Medulla oblongata (tissue), 1 donor: Measurements from ENCODE around the gene HIVEP1.
A peak's percentile ranks its signal among the peaks of the same experiment; 100 is the strongest.

ENCODE experiments used
- DNase-seq: peaks from one replicate; pipeline ENCODE4 v3.0.0-alpha.2; 2015; ENCODE audit errors: extremely low spot score

The HIVEP1 gene

DNA sequence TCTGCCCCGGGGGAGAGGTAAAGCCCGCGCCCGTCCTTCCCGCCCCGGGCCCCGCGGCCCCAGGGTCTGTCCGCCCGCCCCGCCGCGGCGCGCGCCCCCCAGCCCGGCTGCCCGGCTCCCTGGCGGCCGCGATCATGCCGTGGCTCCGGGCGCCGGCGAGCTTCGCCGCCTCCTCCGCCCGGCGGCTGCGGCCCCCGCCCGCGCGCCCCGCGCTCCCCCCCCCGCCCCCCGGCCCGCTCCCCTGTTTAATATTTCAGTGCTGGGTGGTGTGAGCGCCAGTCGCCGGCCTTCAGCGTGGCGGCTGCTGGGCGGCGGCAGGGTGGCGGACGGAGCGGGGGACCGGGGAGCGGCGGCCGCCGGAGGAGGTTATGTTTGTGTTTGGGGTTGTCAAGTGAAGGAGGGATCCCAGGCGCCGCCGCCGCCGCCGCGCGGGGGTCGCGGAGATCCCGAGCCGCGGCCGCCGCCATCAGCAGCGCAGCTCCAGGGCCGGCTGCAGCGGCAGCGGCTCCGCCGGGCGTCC, at the start of gene HIVEP1:
Gene HIVEP1 (plus strand): TSS at position 275 of the 520 bp plus-strand sequence. CDS start 3,317 bp downstream, outside the sequence.
- peak; percentile 8 for DNase-seq

DNA sequence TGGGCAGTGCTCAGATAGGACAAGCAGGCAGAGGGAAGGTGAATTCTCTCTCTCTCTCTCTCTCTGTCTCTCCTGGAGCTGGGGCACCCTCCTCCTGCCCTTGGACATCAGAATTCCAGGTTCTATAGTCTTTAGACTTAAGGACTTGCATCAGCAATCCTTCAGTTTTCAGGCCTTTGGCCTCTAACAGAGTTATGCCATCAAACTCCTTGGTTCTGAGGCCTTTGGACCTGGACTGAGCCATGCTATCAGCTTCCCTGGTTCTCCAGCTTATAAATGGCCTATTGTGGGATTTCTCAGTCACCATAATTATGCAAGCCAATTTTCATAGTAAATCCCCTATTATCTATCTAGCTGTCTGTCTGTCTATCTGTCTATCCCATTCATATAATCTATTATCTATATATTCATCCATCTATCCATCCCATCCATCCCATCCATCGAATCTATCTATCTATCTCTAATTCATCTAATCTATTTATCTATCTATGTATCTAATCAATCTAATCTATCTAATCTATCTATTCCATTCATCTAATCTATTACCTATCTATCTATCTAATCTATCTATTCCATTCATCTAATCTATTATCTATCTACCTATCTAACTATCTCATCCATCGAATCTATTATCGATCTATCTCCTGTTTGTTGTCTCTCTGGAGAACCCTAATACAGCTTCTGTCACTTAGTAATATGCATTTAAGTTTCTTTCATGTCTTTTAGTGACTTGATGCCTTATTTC, 48.2 kb upstream of the HIVEP1 start:
- no peak for DNase-seq

DNA sequence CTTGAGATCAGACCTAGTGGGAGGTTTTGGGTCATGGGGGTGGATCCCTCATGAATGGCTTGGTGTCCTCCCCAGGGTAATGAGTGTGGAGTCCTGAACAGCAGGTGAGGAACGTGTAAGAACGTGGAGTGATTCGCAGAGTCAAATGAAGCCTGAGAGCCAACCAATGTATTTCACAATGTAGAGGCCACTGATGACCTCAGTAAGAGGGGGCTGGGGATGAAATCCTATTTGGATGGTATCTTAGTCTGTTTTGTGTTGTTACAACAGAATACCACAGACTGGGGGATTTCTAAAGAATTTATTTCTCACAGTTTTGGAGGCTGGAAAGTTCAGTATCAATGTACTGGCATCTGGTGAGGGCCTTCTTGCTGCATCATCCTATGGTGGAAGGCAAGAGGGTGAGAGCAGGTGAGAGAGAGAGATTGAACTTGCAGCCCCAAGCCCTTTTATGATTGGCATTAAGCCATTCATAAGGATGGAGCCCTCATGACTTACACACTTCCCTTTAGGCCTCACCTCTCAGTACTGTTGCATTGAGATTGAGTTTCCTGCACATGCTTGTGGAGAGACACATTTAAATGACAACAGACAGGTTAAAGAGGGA, 47.3 kb upstream of the HIVEP1 start:
- no peak for DNase-seq

DNA sequence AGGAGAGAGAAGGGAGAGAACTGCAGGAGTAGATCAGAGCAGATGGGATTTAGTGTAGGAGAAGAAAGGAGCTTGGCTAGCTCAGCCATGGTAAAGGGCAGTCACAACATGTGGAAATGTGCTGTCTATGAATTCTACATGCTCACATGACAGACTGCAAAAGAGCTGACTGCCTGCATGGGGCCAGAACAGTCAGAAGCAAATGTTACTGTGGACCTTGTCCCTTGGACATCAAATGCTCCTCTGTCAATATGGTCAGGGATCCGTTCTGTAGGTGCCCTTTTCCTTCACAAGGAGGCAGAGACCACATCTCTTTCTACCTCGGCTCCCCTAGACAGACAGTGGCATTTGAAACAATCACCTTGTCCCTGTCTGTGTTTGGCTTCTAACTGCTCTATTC, 46.6 kb upstream of the HIVEP1 start:
- no peak for DNase-seq

DNA sequence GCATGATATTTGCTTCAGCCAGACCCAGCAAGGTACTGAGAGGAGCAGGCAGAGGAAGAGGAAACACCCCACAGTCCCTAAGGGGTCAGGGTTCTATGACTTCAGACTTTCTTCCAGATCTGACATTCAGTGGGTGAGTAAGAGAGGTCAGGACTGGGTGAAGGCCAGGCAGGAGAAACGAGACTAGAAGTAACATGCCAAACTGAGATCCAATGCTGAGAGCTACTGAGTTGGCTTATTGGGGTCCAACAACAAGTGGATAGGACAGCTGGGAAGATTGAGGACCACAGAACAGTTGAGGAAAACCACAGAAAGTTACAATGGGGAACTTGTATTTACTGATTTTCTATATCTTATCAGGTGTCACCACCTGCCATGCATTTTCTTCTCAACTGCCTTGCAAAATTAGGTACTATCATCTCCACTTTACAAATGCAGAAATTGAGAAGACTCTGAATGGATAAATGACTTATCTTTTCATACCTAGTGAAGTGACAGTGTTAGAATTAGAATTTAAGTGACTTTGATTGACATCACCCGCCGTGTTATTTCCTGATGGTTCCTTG, 43.8 kb upstream of the HIVEP1 start:
- no peak for DNase-seq

DNA sequence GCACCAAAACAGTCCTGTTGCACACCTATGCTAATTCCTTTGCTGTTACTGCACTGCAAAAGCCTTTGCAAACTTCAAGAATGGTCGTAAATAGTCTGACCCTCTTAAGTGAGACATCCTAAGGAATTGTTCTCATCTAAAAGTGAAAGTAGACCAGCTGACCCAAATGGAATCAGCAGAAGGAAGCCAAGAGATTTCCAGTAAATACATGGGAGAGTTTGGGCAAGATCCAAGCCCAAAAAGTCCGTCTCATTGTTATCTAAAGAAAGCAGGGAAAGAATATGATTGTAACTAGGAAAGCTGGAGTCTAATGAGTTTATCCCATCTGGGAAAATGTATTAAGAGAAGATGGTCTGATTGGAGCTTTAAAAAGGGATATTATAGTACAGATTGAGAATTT, 43.0 kb upstream of the HIVEP1 start:
- DNase-seq = no peak

DNA sequence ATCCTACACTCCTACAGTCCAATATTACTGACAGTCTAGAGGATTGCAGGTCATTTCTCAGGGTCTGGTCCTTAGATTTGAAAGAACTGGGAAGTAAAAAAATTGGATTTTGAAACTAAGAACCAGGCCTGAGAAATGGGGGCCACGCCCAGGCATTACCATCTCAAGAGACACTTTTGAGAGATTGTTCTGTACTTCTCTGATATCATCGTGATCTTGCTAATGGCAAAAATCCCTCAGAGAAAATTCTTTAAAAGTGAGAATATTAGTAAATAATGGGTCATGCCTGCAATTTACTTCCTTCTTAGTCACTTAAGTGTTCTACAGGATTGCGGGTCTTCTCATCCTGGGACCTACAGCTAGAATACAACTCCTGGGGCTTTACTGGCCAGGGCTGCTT, 42.0 kb upstream of the HIVEP1 start:
- no peak for DNase-seq

DNA sequence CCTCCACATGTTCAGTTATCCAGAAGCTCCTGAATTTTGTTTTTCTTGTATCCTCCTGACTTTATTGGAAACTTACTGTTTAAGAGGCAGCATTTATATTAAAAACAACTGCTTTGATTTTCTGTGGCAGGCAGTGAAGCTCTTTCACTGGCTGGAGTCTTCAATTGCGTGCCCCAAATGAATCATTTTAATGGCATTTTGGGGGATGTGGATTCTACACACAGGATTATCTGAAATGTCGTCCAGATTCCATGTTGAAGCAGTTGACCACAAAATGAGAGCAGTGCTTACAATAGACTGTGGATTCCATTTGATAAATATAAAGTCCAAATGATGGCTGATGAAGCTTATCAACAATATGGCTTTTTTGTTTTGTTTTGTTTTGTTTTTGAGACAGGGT, 41.0 kb upstream of the HIVEP1 start:
- DNase-seq = no peak

DNA sequence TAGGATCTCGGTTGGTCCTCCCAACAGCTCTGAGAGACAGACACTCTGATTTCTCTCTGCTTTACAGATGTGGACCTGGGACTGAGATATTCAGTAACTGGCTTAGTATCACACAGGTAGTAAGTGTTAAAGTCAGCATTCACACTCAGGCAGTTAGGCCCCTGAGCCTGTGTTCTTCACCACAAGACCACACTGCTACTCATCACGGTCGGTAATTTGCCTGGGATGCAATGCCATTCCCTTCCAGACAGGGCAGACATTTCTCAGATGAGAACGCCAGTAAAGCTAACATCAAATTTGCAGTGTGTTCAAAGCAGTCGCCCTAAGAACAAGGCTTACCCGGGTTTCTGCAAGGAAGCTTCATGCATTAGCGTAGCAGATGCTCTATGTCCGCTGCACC, 39.8 kb upstream of the HIVEP1 start:
- DNase-seq = no peak

DNA sequence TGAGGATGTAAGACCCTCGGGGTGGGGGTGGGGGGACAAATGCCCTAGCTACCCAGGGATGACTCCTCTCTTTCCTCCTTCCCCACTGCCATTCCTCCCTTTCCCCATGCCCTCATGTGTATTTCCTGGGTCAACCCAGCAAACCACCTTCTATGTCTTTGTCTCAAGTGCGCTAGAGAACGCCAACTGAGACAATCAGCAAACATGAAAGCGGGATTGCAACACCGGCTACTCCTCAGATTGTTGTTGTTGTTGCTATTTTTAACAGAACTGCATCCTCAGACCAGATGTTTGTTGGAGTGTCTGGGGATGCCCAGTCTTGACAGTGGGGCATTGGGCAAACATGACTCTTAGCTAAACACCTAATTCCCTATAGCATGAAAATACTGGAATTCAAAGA, 39.3 kb upstream of the HIVEP1 start:
- DNase-seq = no peak

DNA sequence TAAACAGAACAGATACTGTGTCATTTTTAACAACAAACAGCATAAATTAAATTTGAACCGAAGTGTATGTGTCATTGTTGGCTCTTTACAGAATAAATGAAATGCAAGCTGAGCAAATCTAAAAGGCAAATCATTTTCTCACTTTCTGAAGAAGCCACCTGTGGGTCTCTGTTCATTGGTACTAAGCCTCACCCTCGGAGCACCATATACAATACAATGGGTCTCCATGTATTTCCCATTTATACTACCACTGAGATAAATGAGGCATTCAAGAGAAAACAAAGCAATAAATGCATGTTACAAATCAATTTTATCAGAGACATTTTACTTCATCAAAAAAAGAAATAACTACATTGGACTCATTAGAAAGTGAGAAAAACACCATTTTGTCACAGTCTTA, 38.9 kb upstream of the HIVEP1 start:
- DNase-seq = no peak

DNA sequence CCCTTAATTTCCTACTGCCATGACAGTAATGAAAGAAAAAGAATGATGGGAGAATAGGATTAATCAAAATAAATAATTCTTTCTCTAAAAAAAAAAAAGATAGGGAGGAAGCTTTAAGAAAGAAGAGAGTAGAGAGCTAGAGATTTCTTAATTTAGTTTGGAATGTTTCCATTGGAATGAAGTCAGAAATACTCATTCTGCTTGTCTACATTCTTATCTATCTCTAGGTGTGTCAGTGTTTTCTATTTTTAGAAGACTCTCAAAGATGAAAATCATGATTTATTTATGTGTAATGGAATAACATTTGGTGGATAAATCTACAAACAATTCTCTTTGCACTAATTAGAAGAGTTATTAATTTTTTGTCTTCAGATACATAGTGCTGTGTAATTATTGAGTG, 38.0 kb upstream of the HIVEP1 start:
- no peak for DNase-seq

DNA sequence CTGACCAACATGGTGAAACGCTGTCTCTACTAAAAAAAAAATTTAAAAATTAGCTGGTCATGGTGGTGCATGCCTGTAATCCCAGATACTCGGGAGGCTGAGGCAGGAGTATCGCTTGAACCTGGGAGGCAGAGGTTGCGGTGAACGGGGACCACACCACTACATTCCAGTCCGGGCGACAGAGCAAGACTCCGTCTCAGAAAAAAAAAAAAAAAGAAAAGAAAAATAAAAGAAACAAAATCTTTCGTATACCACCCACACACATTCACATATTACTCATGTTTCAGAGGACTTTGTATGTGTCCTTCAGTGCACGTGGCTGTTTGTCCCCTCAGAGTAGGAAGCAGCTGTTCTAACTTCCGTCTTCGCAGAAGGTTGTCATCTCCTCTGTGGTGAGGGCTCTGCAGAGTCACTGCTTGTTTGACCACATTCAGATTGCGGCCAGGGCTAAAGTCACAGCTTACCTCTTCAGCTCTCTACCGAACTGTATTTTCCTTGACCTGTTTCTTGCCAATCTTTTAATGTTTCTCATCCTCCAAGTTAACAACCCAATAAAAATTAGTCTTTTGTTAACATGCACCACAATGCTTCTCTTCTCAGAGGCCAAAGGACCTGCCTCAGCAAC, 36.6 kb upstream of the HIVEP1 start:
- DNase-seq = peak; percentile 32

DNA sequence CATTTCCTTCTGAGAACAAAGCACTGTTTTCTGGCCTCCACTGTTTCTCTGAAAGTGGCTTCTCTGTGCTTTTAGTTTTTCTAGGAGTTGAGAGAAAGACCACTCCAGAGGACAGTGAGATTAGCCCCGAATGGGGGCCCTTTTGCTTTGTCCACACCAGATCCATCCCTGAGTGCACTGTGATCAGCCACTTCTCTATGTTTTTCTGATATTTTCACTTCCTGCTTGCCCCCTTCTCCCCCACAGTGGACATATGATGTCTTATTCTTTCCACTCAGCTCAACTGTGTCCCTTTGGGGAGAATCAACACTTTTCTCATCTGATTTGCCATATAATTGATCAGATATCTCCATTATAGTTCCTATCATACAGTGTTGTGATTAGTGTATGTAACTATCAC, 35.6 kb upstream of the HIVEP1 start:
- DNase-seq = no peak

DNA sequence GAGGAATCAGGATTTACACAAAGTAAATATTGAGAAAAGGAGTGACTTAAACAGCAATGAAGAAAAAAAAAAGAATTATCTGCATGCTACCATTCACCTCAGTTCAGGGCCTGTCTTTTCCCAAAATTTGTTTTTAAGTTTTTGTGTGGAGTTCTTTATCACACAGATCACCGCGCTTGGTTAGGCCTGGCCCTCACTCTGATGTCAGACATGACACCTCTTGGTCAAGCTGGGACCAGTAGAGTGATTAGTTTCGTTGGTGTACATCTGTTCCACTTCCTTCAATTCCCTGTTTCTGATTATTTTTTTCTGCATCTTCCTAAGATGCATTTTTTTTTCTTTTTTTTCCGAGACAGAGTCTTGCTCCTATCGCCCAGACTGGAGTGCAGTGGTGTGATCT, 34.9 kb upstream of the HIVEP1 start:
- DNase-seq = no peak

DNA sequence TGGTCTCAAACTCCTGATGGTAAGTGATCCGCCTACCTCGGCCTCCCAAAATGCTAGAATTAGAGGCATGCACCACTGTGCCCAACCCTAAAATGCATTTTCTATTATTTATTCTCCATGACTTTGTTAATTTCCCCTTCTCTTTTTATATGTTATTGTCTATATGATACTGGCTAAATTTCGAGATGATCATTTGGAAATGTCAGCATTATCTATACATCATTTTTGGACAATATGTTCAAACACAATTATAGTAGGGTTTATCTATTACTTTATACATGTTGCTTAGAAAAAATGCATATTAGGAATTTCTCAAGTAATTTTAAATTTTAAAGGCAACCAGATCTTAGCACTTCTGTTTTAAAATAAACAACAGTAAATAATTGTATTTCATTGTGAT, 34.4 kb upstream of the HIVEP1 start:
- DNase-seq = no peak

DNA sequence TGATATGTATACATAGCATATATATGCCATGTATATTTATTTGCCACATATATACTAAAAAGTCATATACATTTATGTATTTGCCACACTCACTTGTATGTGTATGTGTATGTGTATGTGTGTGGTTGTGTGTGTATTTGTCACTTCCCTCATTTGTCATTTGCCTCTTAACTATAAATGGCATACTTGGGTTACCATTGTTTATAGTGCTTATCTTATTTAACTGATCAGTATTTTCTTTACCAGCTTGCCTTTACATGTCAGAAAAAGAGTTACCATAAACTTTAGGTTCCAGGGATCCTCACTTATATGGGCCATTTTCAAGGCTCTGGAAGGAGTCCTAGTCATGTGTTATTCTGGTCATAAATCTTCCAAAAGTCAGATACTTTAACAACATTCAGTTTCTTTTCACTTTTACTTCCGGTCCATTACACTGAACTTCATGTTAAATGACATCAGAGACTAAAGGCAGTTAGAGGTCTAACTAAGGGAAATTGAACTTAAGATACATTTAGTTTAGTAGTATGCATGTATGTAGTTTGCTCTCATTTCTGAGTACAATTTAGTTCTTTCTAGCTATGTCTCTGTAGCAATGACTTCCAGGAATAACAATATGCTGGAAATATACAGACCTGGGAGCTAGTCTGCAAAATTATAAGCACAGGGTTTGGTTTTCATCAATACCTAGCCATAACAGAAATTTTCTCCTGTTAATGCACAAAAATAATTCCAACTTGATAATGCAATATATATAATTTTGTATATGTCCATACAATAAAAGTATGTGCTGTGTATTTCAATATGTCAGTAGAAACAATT, 33.7 kb upstream of the HIVEP1 start:
- no peak for DNase-seq

DNA sequence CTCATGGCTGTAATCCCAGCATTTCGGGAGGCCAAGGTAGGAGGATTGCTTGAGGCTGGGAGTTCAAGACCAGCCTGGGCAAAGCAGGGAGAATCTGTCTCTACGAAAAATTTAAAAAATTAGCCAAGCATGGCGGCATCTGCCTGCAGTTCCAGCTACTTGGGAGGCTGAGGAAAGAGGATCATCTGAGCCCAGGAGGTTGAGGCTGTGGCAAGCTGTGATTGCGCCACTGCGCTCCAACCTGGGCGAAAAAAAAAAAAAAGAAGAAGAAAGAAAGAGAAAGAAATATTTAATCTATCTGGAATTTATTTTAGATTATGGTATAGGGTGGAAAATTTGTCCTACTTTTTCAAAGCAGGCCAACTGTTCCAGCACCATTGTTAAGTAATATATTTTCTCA, 32.2 kb upstream of the HIVEP1 start:
- no peak for DNase-seq

DNA sequence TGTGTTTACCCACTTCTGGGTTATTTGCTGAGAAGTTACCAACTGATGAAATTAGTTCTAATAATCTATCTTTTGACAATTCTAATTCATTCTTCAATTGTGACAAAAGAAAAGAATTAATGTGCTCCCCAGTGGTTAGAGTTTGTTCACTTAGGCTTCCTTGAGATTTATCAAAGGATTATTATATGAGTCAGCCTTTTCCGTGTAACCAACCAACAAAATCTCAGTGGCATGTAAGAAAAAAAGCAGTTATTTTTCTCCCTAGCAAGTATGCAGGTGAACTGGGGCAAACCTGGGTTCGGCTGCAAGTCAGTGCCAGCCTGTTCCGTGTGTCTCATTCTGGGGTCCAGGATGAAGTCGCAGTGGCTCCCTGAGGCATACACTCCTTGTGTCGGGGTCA, 28.8 kb upstream of the HIVEP1 start:
- DNase-seq = no peak

DNA sequence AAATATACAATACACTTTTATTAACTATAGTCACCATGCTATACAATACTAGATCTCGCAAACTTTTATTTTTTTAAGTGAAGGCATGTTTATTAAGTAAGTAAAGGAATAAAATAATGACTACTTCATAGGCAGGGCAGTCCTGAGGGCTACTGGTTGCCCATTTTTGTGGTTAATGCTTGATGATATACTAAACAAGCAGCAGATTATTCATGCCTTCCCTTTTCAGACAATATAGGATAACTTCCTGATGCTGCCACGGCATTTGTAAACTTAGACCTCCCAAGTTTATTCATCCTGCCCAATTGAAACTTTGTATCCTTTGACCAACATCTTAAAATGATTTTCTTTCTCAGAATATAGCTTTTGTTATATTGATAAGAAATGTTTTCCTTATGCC, 24.7 kb upstream of the HIVEP1 start:
- no peak for DNase-seq

DNA sequence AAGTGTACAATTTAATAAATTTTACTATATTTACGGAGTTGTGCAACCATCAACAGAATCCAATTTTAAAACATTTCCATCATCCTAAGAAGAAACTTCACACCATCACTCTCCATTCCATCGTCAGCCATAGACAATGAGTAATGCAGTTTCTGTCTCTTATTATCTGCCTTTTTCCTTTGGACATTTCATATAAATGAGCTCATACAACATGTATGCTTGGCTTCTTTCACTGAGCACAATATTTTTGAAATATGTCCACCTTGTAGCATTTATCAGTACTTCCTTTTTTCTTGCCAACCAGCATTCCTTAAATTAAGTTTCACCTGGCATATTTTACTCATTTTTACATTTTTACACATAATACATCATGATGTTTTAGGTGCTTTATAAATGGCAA, 22.7 kb upstream of the HIVEP1 start:
- DNase-seq = no peak

DNA sequence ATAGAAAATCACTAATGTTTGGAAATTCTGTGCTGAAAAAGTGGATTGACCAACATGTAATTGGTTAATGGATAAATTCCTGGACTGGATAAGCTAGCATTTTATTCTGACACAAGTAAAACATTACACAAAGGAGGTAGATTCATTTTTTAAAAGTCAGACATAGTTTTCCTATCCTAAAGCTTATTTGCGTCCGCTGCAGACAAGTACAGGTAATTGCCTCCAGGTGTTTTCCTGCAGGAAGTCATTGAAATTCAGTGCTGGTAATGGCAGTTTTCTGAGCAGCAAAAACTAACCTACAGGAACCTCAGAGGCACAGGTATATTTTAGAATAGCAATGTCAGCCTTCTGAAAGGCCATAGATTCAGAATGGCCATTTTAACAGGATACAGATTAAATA, 20.0 kb upstream of the HIVEP1 start:
- DNase-seq = no peak
